H1 (cell line): ENCODE measurements around the gene TET1. TPM values are rescaled to one million over a fixed set of nuclear protein-coding genes. Genes with fewer than 3 reads are reported as not detected.

Experiments used
- CTCF ChIA-PET: fragments of 300-600 bp; sonication (Branson Sonifier 250); formaldehyde crosslinking; loops from one replicate; lab custom pipeline; 2021; ENCODE audit not compliant: partially characterized antibody; lab: Charles Lee
- POLR2A ChIA-PET: fragments of 300-600 bp; sonication (Branson Sonifier 250); formaldehyde crosslinking; loops from one replicate; lab custom pipeline; 2021; ENCODE audit warnings: inconsistent platforms; ENCODE audit not compliant: partially characterized antibody; lab: Charles Lee
- DNase-seq, 2 experiments: peaks; one replicate each; pipeline versions ENCODE4 v3.0.0 to v3.0.0-alpha.2; 2010 to 2022; ENCODE audit warnings: low spot score in 2 of 2, low read depth in 1 of 2, mixed read lengths in 1 of 2
- FAIRE-seq: peaks from 2 replicates; lab custom pipeline; 2011; peaks lifted over from hg19 to GRCh38; lab: Jason Lieb, UNC
- H2AFZ ChIP-seq: 2 replicates; pipeline ENCODE4 v1.8.1; 2012; ENCODE audit warnings: low read length, inconsistent platforms
- H2AK5ac ChIP-seq: 2 replicates; pipeline ENCODE4 v1.6.1; 2013; ENCODE audit warnings: low read depth, low read length
- H2BK120ac ChIP-seq: replicated peaks from 2 replicates; pipeline ENCODE3; 2013; ENCODE audit warnings: low read depth, low read length, inconsistent platforms
- H2BK12ac ChIP-seq: 2 replicates; pipeline ENCODE4 v1.6.1; 2013; ENCODE audit warnings: low read depth, low read length
- H2BK15ac ChIP-seq: 2 replicates; pipeline ENCODE4 v1.6.1; 2013; ENCODE audit warnings: low read length
- H2BK20ac ChIP-seq: 2 replicates; pipeline ENCODE4 v1.6.1; 2013; ENCODE audit warnings: low read length
- H2BK5ac ChIP-seq: 2 replicates; pipeline ENCODE4 v1.6.1; 2013; ENCODE audit warnings: low read depth, low read length
- H3K14ac ChIP-seq: 2 replicates; pipeline ENCODE4 v1.6.1; 2013; ENCODE audit warnings: inconsistent platforms; ENCODE audit not compliant: insufficient read length
- H3K18ac ChIP-seq: 2 replicates; pipeline ENCODE4 v1.6.1; 2013; ENCODE audit warnings: low read length; ENCODE audit errors: extremely low read depth
- H3K23ac ChIP-seq: 2 replicates; pipeline ENCODE4 v1.6.1; 2013; ENCODE audit warnings: inconsistent platforms; ENCODE audit not compliant: insufficient read length
- H3K23me2 ChIP-seq: 2 replicates; pipeline ENCODE4 v1.6.1; 2013; ENCODE audit warnings: low read depth, low read length
- H3K27ac ChIP-seq: 2 replicates; pipeline ENCODE4 v1.6.1; 2011; ENCODE audit warnings: low read depth, low read length, inconsistent platforms
- H3K27me3 ChIP-seq, 4 experiments: replicated peaks in 1 of 4; 1 replicate in 1 of 4; 2 replicates in 3 of 4; pipeline versions ENCODE4 v1.6.1 to v1.8.1; 2011 to 2013; ENCODE audit warnings: low read length in 3 of 4, mild to moderate bottlenecking in 3 of 4, inconsistent platforms in 2 of 4, mixed read lengths in 2 of 4, moderate library complexity in 1 of 4; ENCODE audit not compliant: control insufficient read depth in 3 of 4, insufficient read depth in 3 of 4; ENCODE audit errors: extremely low read depth in 1 of 4
- H3K36me3 ChIP-seq, 4 experiments: 2 replicates each; pipeline versions ENCODE4 v1.6.1 to v1.8.1; 2011 to 2013; ENCODE audit warnings: mild to moderate bottlenecking in 4 of 4, low read length in 3 of 4, moderate library complexity in 2 of 4, control low read depth in 1 of 4, inconsistent platforms in 1 of 4; ENCODE audit not compliant: insufficient read depth in 4 of 4, control insufficient read depth in 2 of 4
- H3K4ac ChIP-seq: replicated peaks from 2 replicates; pipeline ENCODE3; 2013; ENCODE audit warnings: low read length, low read depth, mixed read lengths, inconsistent platforms; ENCODE audit not compliant: insufficient read length
- H3K4me1 ChIP-seq, 4 experiments: replicated peaks in 1 of 4; 1 replicate in 1 of 4; 2 replicates in 3 of 4; pipeline versions ENCODE4 v1.6.1 to v1.8.1; 2011 to 2013; ENCODE audit warnings: low read length in 3 of 4, inconsistent platforms in 2 of 4, mixed read lengths in 1 of 4; ENCODE audit not compliant: insufficient read depth in 4 of 4, control insufficient read depth in 3 of 4
- H3K4me2 ChIP-seq, 2 experiments: 2 replicates each; pipeline versions ENCODE4 v1.6.1 to v1.8.1; 2011 to 2013; ENCODE audit warnings: low read depth in 2 of 2, low read length in 2 of 2, control low read depth in 1 of 2, inconsistent platforms in 1 of 2, mild to moderate bottlenecking in 1 of 2; ENCODE audit not compliant: insufficient read depth in 1 of 2
- H3K4me3 ChIP-seq, 4 experiments: fragments of 200-600, 300-600 bp in 1 of 4; sonication (generic), shearing (Covaris generic), sonication (Bioruptor Twin) in 1 of 4; 2 replicates each; pipeline versions ENCODE4 v1.5.1 to v1.8.1; 2011 to 2016; ENCODE audit warnings: low read length in 4 of 4, low read depth in 3 of 4, control low read depth in 2 of 4, inconsistent platforms in 2 of 4, mild to moderate bottlenecking in 2 of 4, mixed read lengths in 1 of 4, moderate library complexity in 1 of 4; ENCODE audit not compliant: insufficient read depth in 2 of 4; ENCODE audit errors: extremely low read depth in 1 of 4
- H3K56ac ChIP-seq: replicated peaks from 2 replicates; pipeline ENCODE3; 2013; ENCODE audit warnings: low read depth, mild to moderate bottlenecking, mixed read lengths, low read length, inconsistent platforms; ENCODE audit not compliant: insufficient read length
- H3K79me1 ChIP-seq: 2 replicates; pipeline ENCODE4 v1.6.1; 2013; ENCODE audit warnings: low read depth, low read length, control low read depth
- H3K79me2 ChIP-seq, 2 experiments: 2 replicates each; pipeline versions ENCODE4 v1.6.1 to v1.8.1; 2012 to 2013; ENCODE audit warnings: low read length in 2 of 2, mild to moderate bottlenecking in 2 of 2, inconsistent platforms in 1 of 2; ENCODE audit not compliant: insufficient read depth in 2 of 2, control insufficient read depth in 1 of 2
- H3K9ac ChIP-seq, 4 experiments: replicated peaks in 1 of 4; 1 replicate in 1 of 4; 2 replicates in 3 of 4; pipeline versions ENCODE4 v1.6.1 to v1.8.1; 2011 to 2013; ENCODE audit warnings: low read depth in 3 of 4, low read length in 3 of 4, control low read depth in 2 of 4, mild to moderate bottlenecking in 2 of 4, moderate library complexity in 2 of 4, inconsistent platforms in 1 of 4; ENCODE audit errors: extremely low read depth in 1 of 4
- H3K9me3 ChIP-seq, 2 experiments: 2 replicates each; pipeline versions ENCODE4 v1.6.1 to v1.8.1; 2012 to 2013; ENCODE audit warnings: mild to moderate bottlenecking in 2 of 2, moderate library complexity in 2 of 2, control low read depth in 1 of 2, inconsistent platforms in 1 of 2, low read depth in 1 of 2, low read length in 1 of 2, mixed read lengths in 1 of 2; ENCODE audit not compliant: insufficient read depth in 2 of 2
- H4K20me1 ChIP-seq, 2 experiments: replicated peaks in 1 of 2; 2 replicates each; pipeline versions ENCODE3 to v1.8.1; 2011 to 2013; ENCODE audit warnings: inconsistent platforms in 2 of 2, low read length in 2 of 2, mild to moderate bottlenecking in 1 of 2; ENCODE audit not compliant: insufficient read depth in 2 of 2, control insufficient read depth in 1 of 2
- H4K5ac ChIP-seq: 2 replicates; pipeline ENCODE4 v1.6.1; 2013; ENCODE audit warnings: low read length, low read depth, mixed read lengths, inconsistent platforms; ENCODE audit not compliant: insufficient read length
- H4K8ac ChIP-seq: 2 replicates; pipeline ENCODE4 v1.8.0; 2013; ENCODE audit warnings: mild to moderate bottlenecking, moderate library complexity, low read length, inconsistent platforms; ENCODE audit not compliant: insufficient read depth; ENCODE audit errors: extremely low read depth
- H4K91ac ChIP-seq: replicated peaks from 2 replicates; pipeline ENCODE3; 2013; ENCODE audit warnings: low read length, mixed read lengths, inconsistent platforms; ENCODE audit not compliant: insufficient read length
- RFX5 ChIP-seq: IDR thresholded peaks from 2 replicates; pipeline ENCODE4 v1.6.1; 2011; ENCODE audit warnings: low read depth, low read length, improper control_type of control experiment, borderline replicate concordance
- WGBS, 2 experiments: shearing (Covaris generic) in 1 of 2; methylation state at CpG; one replicate each; pipeline versions ENCODE4 v1.1.6 to v1.1.7; 2013 to 2015; ENCODE audit warnings: low lambda C conversion rate in 2 of 2, mixed read lengths in 2 of 2, inconsistent platforms in 1 of 2, low coverage in 1 of 2, missing lambda C conversion rate in 1 of 2; ENCODE audit not compliant: insufficient replicate concordance in 2 of 2, insufficient coverage in 1 of 2, insufficient read length in 1 of 2; ENCODE audit errors: extremely low coverage in 1 of 2, missing lambda C conversion rate in 1 of 2; 5-methylcytosine and 5-hydroxymethylcytosine counted together
- polyA plus RNA-seq, 7 experiments: library from polyadenylated mRNA; depleted of rRNA in 3 of 7; stranded (reverse) in 5 of 7; unstranded in 2 of 7; fragments of >200 nt in 5 of 7; fragments of 200-250 nt in 2 of 7; gene quantifications; 1 replicate in 5 of 7; 2 replicates in 1 of 7; 4 replicates in 1 of 7; pipeline versions ENCODE4 v1.2.1 to v1.2.3, GENCODE V29; 2011 to 2013; ENCODE audit warnings: missing spikeins in 2 of 7, mixed read lengths in 2 of 7
- total RNA-seq: library from RNA; stranded (reverse); fragmentation: NEBNext Ultra II Directional; extraction: Animal tissue kit (Norgen Biotek cat#: 25700); gene quantifications from 2 replicates; pipeline ENCODE4 v1.2.1, GENCODE V29; 2021

TET1 gene
- total and polyA plus RNA-seq, 2 of the 8 experiments (the other 6 are each of a cell fraction or from before 2014, with no cell fraction given): 15.2 to 69.3 TPM

- H2AFZ ChIP-seq: no peak overlapping the region
- 92% methylated on average over 2 of the region's 2 CpGs; no CpG with 5 or more reads in 1 of the 2 experiments for WGBS, 2 experiments
These were observed 13.9 kb downstream of the TET1 start for GRCh38 chr10:68574051-68574450.

More at GRCh38 chr10:68574051-68574450, 13.9 kb downstream of the TET1 start:
- no peak overlapping the region for H3K56ac ChIP-seq
- no peaks in the 10 kb centered on the region for H3K23me2 ChIP-seq
- no peak overlapping the region for H3K4ac ChIP-seq
- no peak overlapping the region for H2BK20ac ChIP-seq
- H4K5ac ChIP-seq: no peak overlapping the region
- peaks cover 5% of the 10 kb centered on the region; the same call in 1 of the 2 replicates for H3K79me1 ChIP-seq
- H4K8ac ChIP-seq: no peak overlapping the region
- no peaks in the 10 kb centered on the region for H3K27me3 ChIP-seq
- H3K4me3 ChIP-seq: no peak overlapping the region
- no peak overlapping the region for H4K91ac ChIP-seq
- H3K79me2 ChIP-seq: peaks cover 0 to 76% of the 10 kb centered on the region in 2 experiments; a peak in 3 of 4 replicates
- H3K9me3 ChIP-seq: no peaks in the 10 kb centered on the region
- no peak overlapping the region for H3K23ac ChIP-seq
- POLR2A ChIA-PET: interaction anchor here (1.3 kb wide), 1 partner anchor 11 kb away, joined by 5 read pairs; no protein-coding TSS in a partner anchor
- no peak overlapping the region for H3K18ac ChIP-seq
- no peak overlapping the region for H3K9ac ChIP-seq
- H3K36me3 ChIP-seq: peaks cover 10 to 44% (median 24%) of the 10 kb centered on the region in 4 experiments
- no peak overlapping the region for H2BK15ac ChIP-seq
- no peaks in the 10 kb centered on the region for H3K4me1 ChIP-seq
- H3K4me2 ChIP-seq: no peak overlapping the region
- no peak overlapping the region for H3K14ac ChIP-seq
- FAIRE-seq (no peak), DNase-seq (no peak)
- H2BK5ac ChIP-seq: no peak overlapping the region
- H2BK120ac ChIP-seq: no peak overlapping the region
- TF ChIP-seq RFX5: no peak
- peaks cover 0 to 8% of the 10 kb centered on the region in 2 experiments for H4K20me1 ChIP-seq
- no peak overlapping the region for H2AK5ac ChIP-seq
- CTCF ChIA-PET: interaction anchor here (1.0 to 1.2 kb wide), 2 partner anchors 18 to 19 kb away, joined by 3 to 4 read pairs; no protein-coding TSS in a partner anchor
- H2BK12ac ChIP-seq: no peak overlapping the region
- H3K27ac ChIP-seq: no peak overlapping the region
